Measurements from ENCODE around the gene CIDEB.

DNA sequence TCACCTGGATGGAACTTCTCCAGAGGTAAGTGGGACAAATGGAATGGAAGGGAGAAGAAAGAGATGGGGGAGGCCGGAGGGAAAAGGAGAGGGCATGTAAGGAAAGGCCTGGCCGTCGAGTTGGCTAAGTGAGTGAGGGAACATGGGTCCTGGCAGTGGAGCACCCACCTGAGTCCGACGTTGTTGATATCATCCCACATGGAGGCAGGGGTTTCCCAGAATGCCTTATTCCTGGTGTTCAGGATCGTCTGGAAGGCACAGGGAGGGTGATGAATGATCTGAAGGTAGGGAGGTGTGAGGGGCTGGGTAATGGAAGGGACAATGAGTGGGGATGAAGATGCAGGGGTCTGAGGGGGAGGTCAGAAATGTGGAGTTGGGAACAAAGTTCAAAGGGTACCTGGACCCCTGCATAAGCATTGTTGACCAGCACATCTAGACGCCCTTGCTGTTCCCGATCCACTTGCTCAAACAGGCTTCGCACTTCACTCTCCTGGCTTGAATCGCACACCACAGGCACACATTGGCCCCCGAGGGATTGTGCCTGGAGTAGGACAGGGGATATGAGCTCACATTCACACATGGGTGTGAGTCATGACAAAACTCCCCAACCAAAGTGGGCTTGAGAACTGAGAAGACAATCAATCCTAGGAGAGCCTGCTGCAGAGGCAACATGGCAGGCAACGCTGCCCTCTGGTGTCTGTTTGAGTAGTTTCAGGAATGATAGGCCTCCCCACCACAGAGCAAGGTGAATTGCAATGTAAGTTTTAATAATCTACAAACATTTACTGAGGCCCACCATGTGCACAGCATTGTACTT is 11.2 kb downstream of the CIDEB start:
- TF ChIP-seq, protein P1, sequence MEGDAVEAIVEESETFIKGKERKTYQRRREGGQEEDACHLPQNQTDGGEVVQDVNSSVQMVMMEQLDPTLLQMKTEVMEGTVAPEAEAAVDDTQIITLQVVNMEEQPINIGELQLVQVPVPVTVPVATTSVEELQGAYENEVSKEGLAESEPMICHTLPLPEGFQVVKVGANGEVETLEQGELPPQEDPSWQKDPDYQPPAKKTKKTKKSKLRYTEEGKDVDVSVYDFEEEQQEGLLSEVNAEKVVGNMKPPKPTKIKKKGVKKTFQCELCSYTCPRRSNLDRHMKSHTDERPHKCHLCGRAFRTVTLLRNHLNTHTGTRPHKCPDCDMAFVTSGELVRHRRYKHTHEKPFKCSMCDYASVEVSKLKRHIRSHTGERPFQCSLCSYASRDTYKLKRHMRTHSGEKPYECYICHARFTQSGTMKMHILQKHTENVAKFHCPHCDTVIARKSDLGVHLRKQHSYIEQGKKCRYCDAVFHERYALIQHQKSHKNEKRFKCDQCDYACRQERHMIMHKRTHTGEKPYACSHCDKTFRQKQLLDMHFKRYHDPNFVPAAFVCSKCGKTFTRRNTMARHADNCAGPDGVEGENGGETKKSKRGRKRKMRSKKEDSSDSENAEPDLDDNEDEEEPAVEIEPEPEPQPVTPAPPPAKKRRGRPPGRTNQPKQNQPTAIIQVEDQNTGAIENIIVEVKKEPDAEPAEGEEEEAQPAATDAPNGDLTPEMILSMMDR (IDR thresholded peaks at IDR 0.05; ENCODE audit: insufficient read depth, low read length): peak; percentile 70
- TF ChIP-seq, protein P2, sequence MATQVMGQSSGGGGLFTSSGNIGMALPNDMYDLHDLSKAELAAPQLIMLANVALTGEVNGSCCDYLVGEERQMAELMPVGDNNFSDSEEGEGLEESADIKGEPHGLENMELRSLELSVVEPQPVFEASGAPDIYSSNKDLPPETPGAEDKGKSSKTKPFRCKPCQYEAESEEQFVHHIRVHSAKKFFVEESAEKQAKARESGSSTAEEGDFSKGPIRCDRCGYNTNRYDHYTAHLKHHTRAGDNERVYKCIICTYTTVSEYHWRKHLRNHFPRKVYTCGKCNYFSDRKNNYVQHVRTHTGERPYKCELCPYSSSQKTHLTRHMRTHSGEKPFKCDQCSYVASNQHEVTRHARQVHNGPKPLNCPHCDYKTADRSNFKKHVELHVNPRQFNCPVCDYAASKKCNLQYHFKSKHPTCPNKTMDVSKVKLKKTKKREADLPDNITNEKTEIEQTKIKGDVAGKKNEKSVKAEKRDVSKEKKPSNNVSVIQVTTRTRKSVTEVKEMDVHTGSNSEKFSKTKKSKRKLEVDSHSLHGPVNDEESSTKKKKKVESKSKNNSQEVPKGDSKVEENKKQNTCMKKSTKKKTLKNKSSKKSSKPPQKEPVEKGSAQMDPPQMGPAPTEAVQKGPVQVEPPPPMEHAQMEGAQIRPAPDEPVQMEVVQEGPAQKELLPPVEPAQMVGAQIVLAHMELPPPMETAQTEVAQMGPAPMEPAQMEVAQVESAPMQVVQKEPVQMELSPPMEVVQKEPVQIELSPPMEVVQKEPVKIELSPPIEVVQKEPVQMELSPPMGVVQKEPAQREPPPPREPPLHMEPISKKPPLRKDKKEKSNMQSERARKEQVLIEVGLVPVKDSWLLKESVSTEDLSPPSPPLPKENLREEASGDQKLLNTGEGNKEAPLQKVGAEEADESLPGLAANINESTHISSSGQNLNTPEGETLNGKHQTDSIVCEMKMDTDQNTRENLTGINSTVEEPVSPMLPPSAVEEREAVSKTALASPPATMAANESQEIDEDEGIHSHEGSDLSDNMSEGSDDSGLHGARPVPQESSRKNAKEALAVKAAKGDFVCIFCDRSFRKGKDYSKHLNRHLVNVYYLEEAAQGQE (IDR thresholded peaks at IDR 0.05; ENCODE audit: insufficient replicate concordance, low read depth): no peak
